BLaER1 (cell line): ENCODE results near the gene CCN5.

ENCODE experiments used
- H3K27ac ChIP-seq: shearing (Covaris generic); formaldehyde crosslinking; 2 replicates; pipeline ENCODE4 v1.8.1; 2022
- H3K27me3 ChIP-seq: shearing (Covaris generic); formaldehyde crosslinking; 2 replicates; pipeline ENCODE4 v1.8.1; 2022
- H3K36me3 ChIP-seq: shearing (Covaris generic); formaldehyde crosslinking; 2 replicates; pipeline ENCODE4 v1.8.1; 2022
- H3K4me1 ChIP-seq: shearing (Covaris generic); formaldehyde crosslinking; 2 replicates; pipeline ENCODE4 v1.8.1; 2022
- H3K4me2 ChIP-seq: shearing (Covaris generic); formaldehyde crosslinking; 2 replicates; pipeline ENCODE4 v1.8.1; 2022
- H3K4me3 ChIP-seq: shearing (Covaris generic); formaldehyde crosslinking; 2 replicates; pipeline ENCODE4 v1.8.1; 2022
- H3K9ac ChIP-seq: shearing (Covaris generic); formaldehyde crosslinking; 2 replicates; pipeline ENCODE4 v1.8.1; 2022
- H3K9me3 ChIP-seq: shearing (Covaris generic); formaldehyde crosslinking; 2 replicates; pipeline ENCODE4 v1.8.1; 2022
- H4K20me1 ChIP-seq: shearing (Covaris generic); formaldehyde crosslinking; 2 replicates; pipeline ENCODE4 v1.8.1; 2022
- Cebpa-rat ChIP-seq: shearing (Covaris generic); IDR thresholded peaks from 2 replicates; pipeline ENCODE4 v1.8.1; 2022

The CCN5 gene

GRCh38 chr20:44723798-44724362, 8.7 kb downstream of the CCN5 start:
- Histone ChIP-seq H3K27me3 (no peaks in the 10 kb centered on the region), H3K4me3 (no peak overlapping the region), H3K9ac (no peak overlapping the region), H3K4me1 (peaks cover 27% of the 10 kb centered on the region), H3K27ac (0 out of 2 replicates have a peak overlapping the region, but pooled peaks have one; percentile 22), H4K20me1 (no peaks in the 10 kb centered on the region; the same call in 1 of the 2 replicates), H3K9me3 (no peaks in the 10 kb centered on the region), H3K4me2 (peak overlapping the region; percentile 62), H3K36me3 (no peaks in the 10 kb centered on the region)
- TF ChIP-seq Cebpa-rat, result no peak

GRCh38 chr20:44724423-44725091, 9.4 kb downstream of the CCN5 start:
- no peak for TF ChIP-seq Cebpa-rat
- Histone ChIP-seq H3K4me1 (peaks cover 27% of the 10 kb centered on the region), H3K27me3 (no peaks in the 10 kb centered on the region), H3K9ac (no peak overlapping the region), H3K4me3 (no peak overlapping the region), H3K36me3 (no peaks in the 10 kb centered on the region), H3K9me3 (no peaks in the 10 kb centered on the region), H4K20me1 (no peaks in the 10 kb centered on the region; the same call in 1 of the 2 replicates), H3K27ac (no peak overlapping the region), H3K4me2 (no peak overlapping the region)

- H4K20me1 ChIP-seq, result no peaks in the 10 kb centered on the region
- H3K4me3 ChIP-seq, result no peak overlapping the region
- no peaks in the 10 kb centered on the region for H3K9me3 ChIP-seq
- no peaks in the 10 kb centered on the region for H3K36me3 ChIP-seq
- peaks cover 18% of the 10 kb centered on the region for H3K4me1 ChIP-seq
- H3K9ac ChIP-seq, result no peak overlapping the region
- H3K4me2 ChIP-seq, result no peak overlapping the region
- no peak overlapping the region for H3K27ac ChIP-seq
- TF ChIP-seq Cebpa-rat, result no peak
- H3K27me3 ChIP-seq, result no peaks in the 10 kb centered on the region
These were observed 10.7 kb downstream of the CCN5 start for GRCh38 chr20:44725837-44726236.

GRCh38 chr20:44727039-44727438, 11.9 kb downstream of the CCN5 start:
- Histone ChIP-seq H3K36me3 (no peaks in the 10 kb centered on the region), H3K9me3 (no peaks in the 10 kb centered on the region), H4K20me1 (no peaks in the 10 kb centered on the region), H3K4me2 (no peak overlapping the region), H3K4me1 (peaks cover 14% of the 10 kb centered on the region), H3K27ac (no peak overlapping the region), H3K27me3 (no peaks in the 10 kb centered on the region), H3K9ac (no peak overlapping the region), H3K4me3 (no peak overlapping the region)
- TF ChIP-seq Cebpa-rat, result no peak

- Histone ChIP-seq H3K9me3 (no peaks in the 10 kb centered on the region), H3K4me3 (no peak overlapping the region), H3K27me3 (no peaks in the 10 kb centered on the region), H3K9ac (no peak overlapping the region), H3K4me2 (no peak overlapping the region), H3K4me1 (peaks cover 14% of the 10 kb centered on the region), H3K27ac (no peak overlapping the region), H3K36me3 (no peaks in the 10 kb centered on the region), H4K20me1 (no peaks in the 10 kb centered on the region)
- TF ChIP-seq Cebpa-rat, result no peak
These were observed 12.5 kb downstream of the CCN5 start for GRCh38 chr20:44727651-44728050.

GRCh38 chr20:44728801-44729443, 13.8 kb downstream of the CCN5 start:
- no peaks in the 10 kb centered on the region for H3K27me3 ChIP-seq
- no peak overlapping the region for H3K4me3 ChIP-seq
- TF ChIP-seq Cebpa-rat, result no peak
- H3K27ac ChIP-seq, result no peak overlapping the region
- peaks cover 2% of the 10 kb centered on the region for H3K4me1 ChIP-seq
- no peaks in the 10 kb centered on the region for H3K36me3 ChIP-seq
- no peak overlapping the region for H3K9ac ChIP-seq
- no peaks in the 10 kb centered on the region for H3K9me3 ChIP-seq
- no peak overlapping the region for H3K4me2 ChIP-seq
- no peaks in the 10 kb centered on the region for H4K20me1 ChIP-seq

GRCh38 chr20:44730441-44730840, 15.3 kb downstream of the CCN5 start:
- Histone ChIP-seq H3K4me2 (no peak overlapping the region), H3K4me1 (no peaks in the 10 kb centered on the region), H3K9me3 (no peaks in the 10 kb centered on the region), H3K9ac (no peak overlapping the region), H3K27ac (no peak overlapping the region), H3K27me3 (no peaks in the 10 kb centered on the region), H3K36me3 (no peaks in the 10 kb centered on the region), H3K4me3 (no peak overlapping the region), H4K20me1 (no peaks in the 10 kb centered on the region)
- no peak for TF ChIP-seq Cebpa-rat

GRCh38 chr20:44731657-44732056, 16.5 kb downstream of the CCN5 start:
- no peak overlapping the region for H3K27ac ChIP-seq
- no peak for TF ChIP-seq Cebpa-rat
- no peaks in the 10 kb centered on the region for H4K20me1 ChIP-seq
- 0 out of 2 replicates have a peak, but pooled peaks cover under 1% of the 10 kb centered on the region for H3K9me3 ChIP-seq
- no peak overlapping the region for H3K4me2 ChIP-seq
- no peak overlapping the region for H3K9ac ChIP-seq
- H3K27me3 ChIP-seq, result no peaks in the 10 kb centered on the region
- no peak overlapping the region for H3K4me3 ChIP-seq
- H3K4me1 ChIP-seq, result peaks cover 1% of the 10 kb centered on the region; the same call in 1 of the 2 replicates
- H3K36me3 ChIP-seq, result no peaks in the 10 kb centered on the region

GRCh38 chr20:44732327-44732726, 17.2 kb downstream of the CCN5 start:
- Histone ChIP-seq H3K36me3 (no peaks in the 10 kb centered on the region), H3K27ac (no peak overlapping the region), H3K4me3 (no peak overlapping the region), H3K4me2 (no peak overlapping the region), H4K20me1 (no peaks in the 10 kb centered on the region), H3K9me3 (peaks cover 7% of the 10 kb centered on the region), H3K4me1 (peaks cover 5% of the 10 kb centered on the region; the same call in 1 of the 2 replicates), H3K27me3 (no peaks in the 10 kb centered on the region), H3K9ac (no peak overlapping the region)
- TF ChIP-seq Cebpa-rat, result no peak
